ENCODE measurements around the gene RPS6KB1. TPM values are rescaled to one million over a fixed set of nuclear protein-coding genes. Genes with fewer than 3 reads are reported as not detected.

RPS6KB1 gene
- total and polyA plus RNA-seq, 2 of the 8 experiments (the other 6 are each of a cell fraction or from before 2014, with no cell fraction given) = 3.4 to 28.4 TPM

- Histone ChIP-seq H3K23me2 (ENCODE audit: low read depth, low read length) (no peaks in the 10 kb centered on the region), H2AFZ (ENCODE audit: low read length) (no peak overlapping the region), H3K27ac (ENCODE audit: low read depth, low read length) (no peak overlapping the region), H3K9me3 (ENCODE audit: insufficient read depth in 2 of 2, low read depth in 1 of 2, low read length in 1 of 2) (no peaks in the 10 kb centered on the region; a peak in 1 of 4 replicates), H3K36me3 (ENCODE audit: control insufficient read depth in 2 of 4, insufficient read depth in 4 of 4, low read length in 3 of 4) (peaks cover 3 to 24% (median 10%) of the 10 kb centered on the region in 4 experiments; a peak in 6 of 8 replicates), H3K4me3 (ENCODE audit: extremely low read depth in 1 of 4, insufficient read depth in 2 of 4, low read depth in 3 of 4, low read length in 4 of 4) (no peak overlapping the region), H3K56ac (replicated peaks; ENCODE audit: insufficient read length, low read depth, low read length) (no peak overlapping the region), H3K9ac (replicated peaks in 1 of 4; ENCODE audit: extremely low read depth in 1 of 4, low read depth in 3 of 4, low read length in 3 of 4) (no peak overlapping the region), H4K91ac (replicated peaks; ENCODE audit: insufficient read length, low read length) (no peak overlapping the region), H3K79me2 (ENCODE audit: control insufficient read depth in 1 of 2, insufficient read depth in 2 of 2, low read length in 2 of 2) (no peaks in the 10 kb centered on the region), H2BK5ac (ENCODE audit: low read depth, low read length) (no peak overlapping the region), H4K20me1 (replicated peaks in 1 of 2; ENCODE audit: control insufficient read depth in 1 of 2, insufficient read depth in 2 of 2, low read length in 2 of 2) (no peaks in the 10 kb centered on the region), H3K14ac (ENCODE audit: insufficient read length) (no peak overlapping the region), H3K79me1 (ENCODE audit: low read depth, low read length) (no peaks in the 10 kb centered on the region), H3K23ac (ENCODE audit: insufficient read length) (no peak overlapping the region), H2BK12ac (ENCODE audit: low read depth, low read length) (no peak overlapping the region), H2BK20ac (ENCODE audit: low read length) (no peak overlapping the region), H3K27me3 (replicated peaks in 1 of 4; ENCODE audit: control insufficient read depth in 3 of 4, extremely low read depth in 1 of 4, insufficient read depth in 3 of 4, low read length in 3 of 4) (no peaks in the 10 kb centered on the region), H2BK15ac (ENCODE audit: low read length) (no peak overlapping the region), H4K8ac (ENCODE audit: extremely low read depth, insufficient read depth, low read length) (no peak overlapping the region), H4K5ac (ENCODE audit: insufficient read length, low read depth, low read length) (no peak overlapping the region), H3K4me2 (ENCODE audit: insufficient read depth in 1 of 2, low read depth in 2 of 2, low read length in 2 of 2) (no peak overlapping the region), H3K4me1 (replicated peaks in 1 of 4; ENCODE audit: control insufficient read depth in 3 of 4, insufficient read depth in 4 of 4, low read length in 3 of 4) (no peaks in the 10 kb centered on the region), H2AK5ac (ENCODE audit: low read depth, low read length) (no peak overlapping the region), H3K18ac (ENCODE audit: extremely low read depth, low read length) (no peak overlapping the region), H2BK120ac (replicated peaks; ENCODE audit: low read depth, low read length) (no peak overlapping the region), H3K4ac (replicated peaks; ENCODE audit: insufficient read length, low read depth, low read length) (no peak overlapping the region)
- ChIA-PET POLR2A (ENCODE audit: partially characterized antibody) (interaction anchor here (0.9 to 1.3 kb wide), 3 partner anchors 11 to 35 kb away, joined by 3 to 5 read pairs (median 4); no protein-coding TSS in a partner anchor), CTCF (ENCODE audit: partially characterized antibody) (no interaction called here)
- DNase-seq (ENCODE audit: low read depth in 1 of 2, low spot score in 2 of 2) (no peak), FAIRE-seq (no peak)
- no peak for TF ChIP-seq SIX5 (IDR thresholded peaks at IDR 0.05; ENCODE audit: low read depth, low read length)
- no peak for TF ChIP-seq MAFK (IDR thresholded peaks at IDR 0.05; ENCODE audit: low read depth, low read length)
- no peak for TF ChIP-seq POU5F1 (IDR thresholded peaks at IDR 0.05; ENCODE audit: low read depth, low read length)
- no peak for TF ChIP-seq SIN3A (conservative IDR thresholded peaks at IDR 0.05 in 1 of 2, IDR thresholded peaks at IDR 0.05 in 1 of 2; ENCODE audit: low read depth in 1 of 2, low read length in 2 of 2)
- no peak for TF ChIP-seq ZNF274 (IDR thresholded peaks at IDR 0.05; ENCODE audit: borderline replicate concordance, extremely low read depth, low read length)
- no peak for TF ChIP-seq CBX5 (IDR thresholded peaks at IDR 0.05; ENCODE audit: low read depth, low read length)
- TF ChIP-seq TCF12 (IDR thresholded peaks at IDR 0.05; ENCODE audit: low read depth, low read length) = no peak
- TF ChIP-seq PHF8 (conservative IDR thresholded peaks at IDR 0.05; ENCODE audit: low read depth, low read length) = no peak
- TF ChIP-seq SP4 (IDR thresholded peaks at IDR 0.05; ENCODE audit: low read length) = no peak
- no peak for TF ChIP-seq CTBP2 (IDR thresholded peaks at IDR 0.05; ENCODE audit: borderline replicate concordance, insufficient read depth, insufficient read length, low read length)
- no peak for TF ChIP-seq SUZ12 (IDR thresholded peaks at IDR 0.05; ENCODE audit: low read length)
- TF ChIP-seq MAX (IDR thresholded peaks at IDR 0.05) = no peak
- no peak for TF ChIP-seq CEBPB (IDR thresholded peaks at IDR 0.05; ENCODE audit: low read depth, low read length)
- WGBS, 2 experiments (ENCODE audit: extremely low coverage in 1 of 2, insufficient coverage in 1 of 2, insufficient read length in 1 of 2, insufficient replicate concordance in 2 of 2, low coverage in 1 of 2, low lambda C conversion rate in 2 of 2, missing lambda C conversion rate in 1 of 2) = 96% methylated on average over 2 of the region's 3 CpGs; no CpG with 5 or more reads in 1 of the 2 experiments
Measured at GRCh38 chr17:59876107-59876506, 16.8 kb upstream of the RPS6KB1 start.

Measured in H1 (cell line).